Endodermal cell (in vitro differentiated cells): ENCODE data around the gene LRRC49. TPM values are rescaled to one million over a fixed set of nuclear protein-coding genes. Genes with fewer than 3 reads are reported as not detected.

Experiments
- DNase-seq: peaks from one replicate; pipeline ENCODE4 v3.0.0-alpha.2; 2017
- H3K27ac ChIP-seq: 2 replicates; pipeline ENCODE4 v1.5.1; 2013; ENCODE audit warnings: mild to moderate bottlenecking, low read depth, low read length, moderate library complexity
- H3K27me3 ChIP-seq: 2 replicates; pipeline ENCODE4 v1.6.1; 2013; ENCODE audit warnings: mild to moderate bottlenecking, low read length, moderate library complexity; ENCODE audit not compliant: insufficient read depth, control insufficient read depth, poor library complexity, severe bottlenecking
- H3K36me3 ChIP-seq: 2 replicates; pipeline ENCODE4 v1.7.0; 2013; ENCODE audit warnings: mild to moderate bottlenecking, low read length, moderate library complexity; ENCODE audit not compliant: control insufficient read depth, insufficient read depth
- H3K4me1 ChIP-seq: one replicate; pipeline ENCODE4 v1.7.0; 2013; ENCODE audit warnings: low read length; ENCODE audit not compliant: control insufficient read depth, insufficient read depth
- H3K4me3 ChIP-seq: 2 replicates; pipeline ENCODE4 v1.5.1; 2013; ENCODE audit warnings: mild to moderate bottlenecking, low read length, moderate library complexity
- H3K9ac ChIP-seq: 2 replicates; pipeline ENCODE4 v1.6.1; 2013; ENCODE audit warnings: mild to moderate bottlenecking, low read length, moderate library complexity; ENCODE audit not compliant: poor library complexity, severe bottlenecking; ENCODE audit errors: extremely low read depth
- H3K9me3 ChIP-seq: 2 replicates; pipeline ENCODE4 v1.6.1; 2013; ENCODE audit warnings: mild to moderate bottlenecking, low read length, moderate library complexity; ENCODE audit not compliant: control insufficient read depth
- H3K27ac Mint-ChIP-seq: 2 replicates; pipeline ENCODE4 v1.8.0; 2020; ENCODE audit warnings: mixed read lengths
- H3K27me3 Mint-ChIP-seq: 2 replicates; pipeline ENCODE4 v1.8.0; 2021; ENCODE audit warnings: mild to moderate bottlenecking, mixed read lengths; ENCODE audit not compliant: insufficient read depth
- H3K36me3 Mint-ChIP-seq: 2 replicates; pipeline ENCODE4 v1.8.0; 2020; ENCODE audit warnings: low read depth, mixed read lengths
- H3K4me1 Mint-ChIP-seq: 2 replicates; pipeline ENCODE4 v1.8.0; 2020; ENCODE audit warnings: mixed read lengths
- H3K4me3 Mint-ChIP-seq: 2 replicates; pipeline ENCODE4 v1.8.0; 2020; ENCODE audit warnings: mild to moderate bottlenecking, moderate library complexity, mixed read lengths
- H3K9me3 Mint-ChIP-seq: 2 replicates; pipeline ENCODE4 v1.8.0; 2020; ENCODE audit warnings: mild to moderate bottlenecking, mixed read lengths
- WGBS, 2 experiments: methylation state at CpG; one replicate each; pipeline versions ENCODE4 v1.1.5 to v1.1.7; 2013; ENCODE audit warnings: missing lambda C conversion rate in 2 of 2, mixed read lengths in 1 of 2; ENCODE audit not compliant: insufficient coverage in 1 of 2, insufficient read length in 1 of 2; 5-methylcytosine and 5-hydroxymethylcytosine counted together
- total RNA-seq, 2 donors: library from RNA; stranded (reverse); fragmentation: NEBNext Ultra II Directional in 1 of 2; extraction: Animal tissue kit (Norgen Biotek cat#: 25700) in 1 of 2; gene quantifications; 2 replicates in 1 of 2; 3 replicates in 1 of 2; pipeline ENCODE4 v1.2.1, GENCODE V29; 2021
- TF ChIP-seq, protein P1 (sequence below): fragments of 200-600 bp; sonication (generic); conservative IDR thresholded peaks from 2 replicates; pipeline ENCODE4 v1.5.0; 2021; ENCODE audit warnings: antibody characterized with exemption, mild to moderate bottlenecking

Gene LRRC49
- total RNA-seq, 2 donors from 2014 or later: 6.6 to 10.7 TPM

GRCh38 chr15:70932397-70932796 lies 39.8 kb downstream of the LRRC49 start:
- TF ChIP-seq, protein P1, sequence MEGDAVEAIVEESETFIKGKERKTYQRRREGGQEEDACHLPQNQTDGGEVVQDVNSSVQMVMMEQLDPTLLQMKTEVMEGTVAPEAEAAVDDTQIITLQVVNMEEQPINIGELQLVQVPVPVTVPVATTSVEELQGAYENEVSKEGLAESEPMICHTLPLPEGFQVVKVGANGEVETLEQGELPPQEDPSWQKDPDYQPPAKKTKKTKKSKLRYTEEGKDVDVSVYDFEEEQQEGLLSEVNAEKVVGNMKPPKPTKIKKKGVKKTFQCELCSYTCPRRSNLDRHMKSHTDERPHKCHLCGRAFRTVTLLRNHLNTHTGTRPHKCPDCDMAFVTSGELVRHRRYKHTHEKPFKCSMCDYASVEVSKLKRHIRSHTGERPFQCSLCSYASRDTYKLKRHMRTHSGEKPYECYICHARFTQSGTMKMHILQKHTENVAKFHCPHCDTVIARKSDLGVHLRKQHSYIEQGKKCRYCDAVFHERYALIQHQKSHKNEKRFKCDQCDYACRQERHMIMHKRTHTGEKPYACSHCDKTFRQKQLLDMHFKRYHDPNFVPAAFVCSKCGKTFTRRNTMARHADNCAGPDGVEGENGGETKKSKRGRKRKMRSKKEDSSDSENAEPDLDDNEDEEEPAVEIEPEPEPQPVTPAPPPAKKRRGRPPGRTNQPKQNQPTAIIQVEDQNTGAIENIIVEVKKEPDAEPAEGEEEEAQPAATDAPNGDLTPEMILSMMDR: no peak
- no peaks in the 10 kb centered on the region for H3K4me1 ChIP-seq
- Mint-ChIP-seq H3K9me3 (no peaks in the 10 kb centered on the region), H3K36me3 (no peaks in the 10 kb centered on the region), H3K27ac (no peak overlapping the region), H3K27me3 (no peaks in the 10 kb centered on the region), H3K4me1 (no peaks in the 10 kb centered on the region), H3K4me3 (no peak overlapping the region)
- no peak for DNase-seq
- WGBS, 2 experiments: 85% methylated on average over 2 of the region's 2 CpGs; no CpG with 5 or more reads in 1 of the 2 experiments
- H3K36me3 ChIP-seq: no peaks in the 10 kb centered on the region
- H3K27ac ChIP-seq: no peak overlapping the region
- H3K4me3 ChIP-seq: no peak overlapping the region
- H3K27me3 ChIP-seq: no peaks in the 10 kb centered on the region
- no peaks in the 10 kb centered on the region for H3K9me3 ChIP-seq
- H3K9ac ChIP-seq: no peak overlapping the region

DNA sequence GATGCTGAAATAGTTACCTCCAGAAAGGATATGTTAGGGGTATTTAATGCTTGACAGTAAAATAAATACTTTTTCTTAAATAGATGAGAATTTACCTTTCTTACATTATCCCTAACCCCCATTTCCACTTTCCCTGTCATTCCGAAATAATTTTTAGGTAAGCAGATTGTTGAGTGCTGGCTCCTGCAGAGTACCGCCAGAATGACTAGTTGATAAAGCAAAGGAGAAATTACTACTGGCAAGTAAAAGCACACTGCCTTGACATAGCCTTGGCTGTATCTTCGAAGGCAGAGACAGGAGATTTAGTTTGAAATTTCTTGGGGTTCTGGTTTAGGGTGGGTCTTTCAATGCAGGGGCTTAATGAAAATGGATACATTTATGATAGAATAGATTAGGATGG lies 40.8 kb downstream of the LRRC49 start:
- Mint-ChIP-seq H3K9me3 (no peaks in the 10 kb centered on the region), H3K4me3 (no peak overlapping the region), H3K27ac (no peak overlapping the region), H3K27me3 (no peaks in the 10 kb centered on the region), H3K4me1 (peaks cover 2% of the 10 kb centered on the region), H3K36me3 (no peaks in the 10 kb centered on the region)
- Histone ChIP-seq H3K4me3 (no peak overlapping the region), H3K27ac (no peak overlapping the region), H3K4me1 (no peaks in the 10 kb centered on the region), H3K27me3 (no peaks in the 10 kb centered on the region), H3K36me3 (no peaks in the 10 kb centered on the region), H3K9ac (no peak overlapping the region), H3K9me3 (no peaks in the 10 kb centered on the region)
- WGBS, 2 experiments: 70 to 79% methylated on average over 2 to 3 of the region's 3 CpGs
- no peak for DNase-seq
- TF ChIP-seq, protein P1: no peak

DNA sequence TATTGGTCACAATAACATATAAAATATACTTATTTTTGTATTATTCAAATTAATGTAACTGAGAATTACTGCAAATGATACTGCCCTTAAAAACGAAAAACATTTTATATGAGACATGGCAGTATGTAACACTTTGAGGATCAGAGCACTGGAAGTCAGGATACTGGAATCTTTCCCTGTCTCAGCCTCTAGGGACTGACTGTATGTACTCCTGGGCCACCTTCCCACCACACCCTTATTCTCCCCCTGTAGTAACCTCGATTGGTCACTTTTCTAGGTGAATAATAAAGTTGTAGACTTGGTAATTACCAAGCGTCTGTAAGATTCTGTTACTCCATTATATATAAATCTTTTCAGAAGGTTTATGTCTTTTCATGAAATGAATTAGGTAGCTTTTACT lies 43.0 kb downstream of the LRRC49 start:
- Mint-ChIP-seq H3K36me3 (no peaks in the 10 kb centered on the region), H3K27ac (no peak overlapping the region), H3K4me3 (no peak overlapping the region), H3K27me3 (no peaks in the 10 kb centered on the region), H3K9me3 (no peaks in the 10 kb centered on the region), H3K4me1 (peaks cover 3% of the 10 kb centered on the region)
- H3K9ac ChIP-seq: no peak overlapping the region
- H3K36me3 ChIP-seq: no peaks in the 10 kb centered on the region
- WGBS, 2 experiments: 86% methylated on average over 1 of the region's 3 CpGs; no CpG with 5 or more reads in 1 of the 2 experiments
- H3K27ac ChIP-seq: no peak overlapping the region
- TF ChIP-seq, protein P1: peak; percentile 35
- no peaks in the 10 kb centered on the region for H3K9me3 ChIP-seq
- no peak for DNase-seq
- H3K4me3 ChIP-seq: no peak overlapping the region
- H3K4me1 ChIP-seq: no peaks in the 10 kb centered on the region
- no peaks in the 10 kb centered on the region for H3K27me3 ChIP-seq
